ENCODE data around the gene ENPP7.
"Not testable (repeated sequence)": the region's sequence is repeated elsewhere in the genome, so short reads cannot be mapped to it uniquely, and the experiment has no call there.

Gene ENPP7

GRCh38 chr17:79749958-79750357 is 19.2 kb downstream of the ENPP7 start:
- H3K4me3 ChIP-seq (ENCODE audit: low read depth, low read length), result no peak overlapping the region
- no peak for TF ChIP-seq CTCF (IDR thresholded peaks at IDR 0.05; ENCODE audit: borderline replicate concordance, insufficient read depth, low read depth, low read length)

GRCh38 chr17:79750650-79751545 is 20.2 kb downstream of the ENPP7 start:
- H3K4me3 ChIP-seq (ENCODE audit: low read depth, low read length), result no peak overlapping the region
- no peak for TF ChIP-seq CTCF (IDR thresholded peaks at IDR 0.05; ENCODE audit: borderline replicate concordance, insufficient read depth, low read depth, low read length)

GRCh38 chr17:79752175-79752574 is 21.4 kb downstream of the ENPP7 start:
- no peak overlapping the region for H3K4me3 ChIP-seq (ENCODE audit: low read depth, low read length)
- TF ChIP-seq CTCF (IDR thresholded peaks at IDR 0.05; ENCODE audit: borderline replicate concordance, insufficient read depth, low read depth, low read length), result no peak

GRCh38 chr17:79754370-79754769 is 23.6 kb downstream of the ENPP7 start:
- no peak for TF ChIP-seq CTCF (IDR thresholded peaks at IDR 0.05; ENCODE audit: borderline replicate concordance, insufficient read depth, low read depth, low read length)
- H3K4me3 ChIP-seq (ENCODE audit: low read depth, low read length), result no peak overlapping the region

GRCh38 chr17:79754903-79755302 is 24.2 kb downstream of the ENPP7 start:
- H3K4me3 ChIP-seq (ENCODE audit: low read depth, low read length), result not testable (repeated sequence)

GRCh38 chr17:79755591-79755990 is 24.8 kb downstream of the ENPP7 start:
- H3K4me3 ChIP-seq (ENCODE audit: low read depth, low read length), result no peak overlapping the region
- TF ChIP-seq CTCF (IDR thresholded peaks at IDR 0.05; ENCODE audit: borderline replicate concordance, insufficient read depth, low read depth, low read length), result no peak

GRCh38 chr17:79757140-79757745 is 26.5 kb downstream of the ENPP7 start:
- no peak overlapping the region for H3K4me3 ChIP-seq (ENCODE audit: low read depth, low read length)
- TF ChIP-seq CTCF (IDR thresholded peaks at IDR 0.05; ENCODE audit: borderline replicate concordance, insufficient read depth, low read depth, low read length), result no peak
